ENCODE data around the gene USP6NL. TPM values are rescaled to one million over a fixed set of nuclear protein-coding genes. Genes with fewer than 3 reads are reported as not detected.

The USP6NL gene
- total and polyA plus RNA-seq, 10 of the 15 experiments (the other 5 are each of a cell fraction or from before 2014, with no cell fraction given): 4.0 to 27.7 (median 18.2) TPM

- no peak for FAIRE-seq
- intact Hi-C loops (cut with micrococcal nuclease; ENCODE audit: unreplicated experiment): no loop called here
- no peaks in the 10 kb centered on the region for H3K27me3 ChIP-seq (replicated peaks in 1 of 2; ENCODE audit: control insufficient read depth in 2 of 2, insufficient read depth in 2 of 2, low read length in 1 of 2)
- ChIA-PET SMC1A (ENCODE audit: uncharacterized antibody, unreplicated experiment) (interaction anchor here (0.6 to 2.9 kb wide), 8 partner anchors 9 to 262 kb away, joined by 3 to 14 read pairs (median 6); no protein-coding TSS in a partner anchor), RAD21 (ENCODE audit: unreplicated experiment) (interaction anchor here (0.7 to 1.6 kb wide), 3 partner anchors 9 to 252 kb away, joined by 3 to 7 read pairs (median 3); no protein-coding TSS in a partner anchor), POLR2A (no interaction called here), CTCF (interaction anchor here (0.6 to 2.5 kb wide), 8 partner anchors 9 to 314 kb away, joined by 3 to 12 read pairs (median 4); no protein-coding TSS in a partner anchor)
- peak; percentile 72 for ATAC-seq
- H3K9me3 ChIP-seq (replicated peaks; ENCODE audit: control insufficient read depth, insufficient read depth, low read length): no peaks in the 10 kb centered on the region
- BruUV-seq (replicated peaks): no TSS peak
- no peak overlapping the region for H3K4me3 ChIP-seq
- H4K20me1 ChIP-seq (ENCODE audit: control insufficient read depth, insufficient read depth): no peaks in the 10 kb centered on the region
- no peaks in the 10 kb centered on the region for H3K4me1 ChIP-seq (ENCODE audit: control insufficient read depth, insufficient read depth, low read length)
- H3K36me3 ChIP-seq (ENCODE audit: control insufficient read depth in 2 of 2, insufficient read depth in 2 of 2, low read length in 1 of 2): peaks cover 0 to 7% of the 10 kb centered on the region in 2 experiments; a peak in 3 of 4 replicates
- no peak overlapping the region for H3K4me2 ChIP-seq (ENCODE audit: control insufficient read depth, insufficient read depth)
- 2% methylated on average over 3 of the region's 3 CpGs for whole genome bisulfite sequencing (ENCODE audit: insufficient coverage, insufficient replicate concordance, low lambda C conversion rate, missing lambda C conversion rate)
- H3K79me2 ChIP-seq (ENCODE audit: control insufficient read depth, insufficient read depth, low read length): no peaks in the 10 kb centered on the region; the same call in none of the 2 replicates
- in situ Hi-C loops (cut with MboI): no loop called here
- no peak for DNase-seq (ENCODE audit: low read depth, low spot score)
- no peak overlapping the region for H2AFZ ChIP-seq (ENCODE audit: control insufficient read depth, low read depth, low read length)
- peak overlapping the region; percentile 13; the same call in 1 of the 2 replicates for H3K27ac ChIP-seq (ENCODE audit: control insufficient read depth, insufficient read depth)
- H3K9ac ChIP-seq (ENCODE audit: control insufficient read depth, insufficient read depth, low read length): no peak overlapping the region
- TF ChIP-seq FOXM1 (IDR thresholded peaks at IDR 0.05; ENCODE audit: low read depth, low read length) (0 out of 2 replicates have a peak, but pooled peaks have one; percentile 48), USF2 (IDR thresholded peaks at IDR 0.05; ENCODE audit: borderline replicate concordance, low read depth, low read length) (no peak), ZZZ3 (IDR thresholded peaks at IDR 0.05; ENCODE audit: control insufficient read depth, insufficient read length, low read depth) (no peak), IRF4 (IDR thresholded peaks at IDR 0.05; ENCODE audit: low read depth, low read length) (no peak), SMARCA5 (IDR thresholded peaks at IDR 0.05) (no peak), BCL3 (IDR thresholded peaks at IDR 0.05; ENCODE audit: borderline replicate concordance, insufficient read depth, low read depth, low read length, poor library complexity, severe bottlenecking) (peak; percentile 78), POU2F2 (IDR thresholded peaks at IDR 0.05; ENCODE audit: borderline replicate concordance, low read depth, low read length) (no peak), NR2F1 (conservative IDR thresholded peaks at IDR 0.05) (no peak), CEBPB (IDR thresholded peaks at IDR 0.05; ENCODE audit: borderline replicate concordance in 1 of 2, low read depth in 2 of 2, low read length in 2 of 2) (no peak), SMAD1 (IDR thresholded peaks at IDR 0.05; ENCODE audit: low read depth, partially characterized antibody) (no peak), CREB1 (IDR thresholded peaks at IDR 0.05; ENCODE audit: low read depth) (no peak), SKIL (IDR thresholded peaks at IDR 0.05; ENCODE audit: low read depth, poor library complexity, severe bottlenecking) (no peak), SPI1 (IDR thresholded peaks at IDR 0.05; ENCODE audit: borderline replicate concordance, insufficient read depth, low read depth, low read length) (no peak), BCL11A (IDR thresholded peaks at IDR 0.05; ENCODE audit: low read depth, low read length) (peak; percentile 47; the same call in 1 of the 2 replicates), DPF2 (IDR thresholded peaks at IDR 0.05) (no peak), MEF2A (IDR thresholded peaks at IDR 0.05; ENCODE audit: insufficient read depth, low read depth, low read length) (no peak), MXI1 (IDR thresholded peaks at IDR 0.05; ENCODE audit: low read depth, low read length) (no peak), ZNF217 (IDR thresholded peaks at IDR 0.05) (no peak), KAT2A (conservative IDR thresholded peaks at IDR 0.05; ENCODE audit: control insufficient read depth, low read depth, low read length) (no peak), ZSCAN29 (IDR thresholded peaks at IDR 0.05) (no peak), TARDBP (IDR thresholded peaks at IDR 0.05; ENCODE audit: borderline replicate concordance) (no peak)
Measured at GRCh38 chr10:11505639-11506038, 105.8 kb downstream of the USP6NL start.

Measured in GM12878 (cell line).